HepG2 (cell line): ENCODE results near the gene BIRC7. TPM values are rescaled to one million over a fixed set of nuclear protein-coding genes. Genes with fewer than 3 reads are reported as not detected.

Experiments used
- CSRNP1 ChIP-seq: sonication (generic); formaldehyde crosslinking; IDR thresholded peaks from 2 replicates; pipeline ENCODE4 v1.8.1; 2023; ENCODE audit warnings: mild to moderate bottlenecking, missing genetic modification reagents
- EP300 ChIP-seq, 3 experiments: sonication (generic) in 1 of 3; formaldehyde crosslinking in 1 of 3; IDR thresholded peaks; 2 replicates each; pipeline versions ENCODE4 v1.5.1 to v1.6.1; 2011 to 2020; ENCODE audit warnings: low read depth in 2 of 3, low read length in 2 of 3, borderline replicate concordance in 1 of 3, improper control_type of control experiment in 1 of 3, mild to moderate bottlenecking in 1 of 3, missing genetic modification reagents in 1 of 3, moderate library complexity in 1 of 3
- GRHL1 ChIP-seq: sonication (generic); formaldehyde crosslinking; conservative IDR thresholded peaks from 2 replicates; pipeline ENCODE4 v1.8.0; 2022; ENCODE audit warnings: missing genetic modification reagents
- GTF2F1 ChIP-seq: fragments of 150-350 bp; IDR thresholded peaks from 2 replicates; pipeline ENCODE4 v1.6.1; 2014; ENCODE audit warnings: low read length
- MEIS1 ChIP-seq: sonication (generic); formaldehyde crosslinking; IDR thresholded peaks from 2 replicates; pipeline ENCODE4 v1.9.0; 2021; ENCODE audit warnings: mild to moderate bottlenecking, missing genetic modification reagents, moderate library complexity, borderline replicate concordance
- MXD4 ChIP-seq: IDR thresholded peaks from 2 replicates; pipeline ENCODE4 v1.6.1; 2016; ENCODE audit warnings: mild to moderate bottlenecking, missing biosample characterization, missing genetic modification reagents
- PBX3 ChIP-seq: sonication (generic); formaldehyde crosslinking; IDR thresholded peaks from 2 replicates; pipeline ENCODE4 v1.8.1; 2023; ENCODE audit warnings: missing genetic modification reagents, inconsistent platforms, borderline replicate concordance
- PHF5A ChIP-seq: IDR thresholded peaks from one replicate; pipeline ENCODE4 v1.6.1; 2018; ENCODE audit warnings: low read depth, missing genetic modification reagents; ENCODE audit not compliant: unreplicated experiment
- SMARCC2 ChIP-seq: fragments of 450-650 bp; IDR thresholded peaks from 2 replicates; pipeline ENCODE4 v1.6.1; 2017; ENCODE audit warnings: antibody characterized with exemption, mild to moderate bottlenecking
- SOX6 ChIP-seq, 2 experiments: fragments of 450-650 bp in 1 of 2; sonication (generic) in 1 of 2; formaldehyde crosslinking in 1 of 2; IDR thresholded peaks; 2 replicates each; pipeline versions ENCODE4 v1.4.0 to v1.6.1; 2017 to 2020; ENCODE audit warnings: antibody characterized with exemption in 1 of 2, mild to moderate bottlenecking in 1 of 2, missing genetic modification reagents in 1 of 2
- SP2 ChIP-seq: sonication (generic); formaldehyde crosslinking; IDR thresholded peaks from 2 replicates; pipeline ENCODE4 v1.5.1; 2020; ENCODE audit warnings: mild to moderate bottlenecking, missing genetic modification reagents
- ZNF224 ChIP-seq: sonication (generic); formaldehyde crosslinking; IDR thresholded peaks from 2 replicates; pipeline ENCODE4 v1.5.0; 2020; ENCODE audit warnings: mild to moderate bottlenecking, missing genetic modification reagents
- ZNF280D ChIP-seq: sonication (generic); formaldehyde crosslinking; IDR thresholded peaks from 2 replicates; pipeline ENCODE4 v1.5.1; 2020; ENCODE audit warnings: mild to moderate bottlenecking, missing genetic modification reagents
- ZNF501 ChIP-seq: sonication (generic); formaldehyde crosslinking; IDR thresholded peaks from 2 replicates; pipeline ENCODE4 v1.5.1; 2020; ENCODE audit warnings: mild to moderate bottlenecking, moderate library complexity, missing genetic modification reagents
- ZNF577 ChIP-seq: sonication (generic); formaldehyde crosslinking; IDR thresholded peaks from 2 replicates; pipeline ENCODE4 v1.4.0; 2020; ENCODE audit warnings: mild to moderate bottlenecking, low read depth, missing genetic modification reagents, borderline replicate concordance
- ZNF670 ChIP-seq: sonication (generic); formaldehyde crosslinking; IDR thresholded peaks from 2 replicates; pipeline ENCODE4 v1.8.0; 2022; ENCODE audit warnings: mild to moderate bottlenecking, missing genetic modification reagents, borderline replicate concordance
- ZNF772 ChIP-seq: sonication (generic); formaldehyde crosslinking; IDR thresholded peaks from 2 replicates; pipeline ENCODE4 v1.5.0; 2020; ENCODE audit warnings: mild to moderate bottlenecking, missing genetic modification reagents
- ZNF777 ChIP-seq: sonication (generic); formaldehyde crosslinking; IDR thresholded peaks from 2 replicates; pipeline ENCODE4 v1.4.0; 2020; ENCODE audit warnings: missing genetic modification reagents
- ZSCAN21 ChIP-seq: sonication (generic); formaldehyde crosslinking; IDR thresholded peaks from 2 replicates; pipeline ENCODE4 v1.8.0; 2022; ENCODE audit warnings: mild to moderate bottlenecking, missing genetic modification reagents, moderate library complexity, borderline replicate concordance
- polyA plus RNA-seq, 8 experiments: library from polyadenylated mRNA; depleted of rRNA in 3 of 8; stranded (reverse) in 7 of 8; unstranded in 1 of 8; fragments of >200 nt; fragmentation: Illumina TruSeq in 4 of 8; extraction: Trizol in 4 of 8; gene quantifications; 2 replicates each; pipeline versions ENCODE4 v1.2.1 to v1.2.3, GENCODE V29; 2011 to 2016; ENCODE audit warnings: low read depth in 4 of 8, missing spikeins in 1 of 8, mixed read lengths in 1 of 8; ENCODE audit not compliant: insufficient read depth in 1 of 8
- total RNA-seq, 5 experiments: library from RNA; depleted of rRNA; stranded (reverse); fragments of >200 nt; fragmentation: Illumina TruSeq; extraction: Trizol; gene quantifications; 2 replicates each; pipeline ENCODE4 v1.2.3, GENCODE V29; 2016; ENCODE audit warnings: low read depth in 1 of 5

Gene BIRC7
- total and polyA plus RNA-seq, 2 of the 13 experiments (the other 11 are each of a cell fraction or from before 2014, with no cell fraction given): 0.27 to 5.1 TPM

- TF ChIP-seq ZSCAN21 (CRISPR knock-in tag) (peak; percentile 48; the same call in 1 of the 2 replicates), SP2 (no peak), CSRNP1 (CRISPR knock-in tag) (no peak), PBX3 (CRISPR knock-in tag) (no peak), GTF2F1 (no peak), SMARCC2 (no peak), ZNF577 (0 out of 2 replicates have a peak, but pooled peaks have one; percentile 11), ZNF280D (CRISPR knock-in tag) (no peak), EP300 (IDR thresholded peaks at IDR 0.05; ENCODE audit: low read depth in 2 of 2, low read length in 2 of 2) (no peak), EP300 (CRISPR knock-in tag; IDR thresholded peaks at IDR 0.05; ENCODE audit: borderline replicate concordance) (no peak), ZNF501 (CRISPR knock-in tag) (peak; percentile 78; the same call in 1 of the 2 replicates), ZNF224 (CRISPR knock-in tag) (no peak), MEIS1 (CRISPR knock-in tag) (no peak), ZNF670 (CRISPR knock-in tag) (no peak), ZNF772 (CRISPR knock-in tag) (no peak), SOX6 (IDR thresholded peaks at IDR 0.05) (no peak), SOX6 (CRISPR knock-in tag; IDR thresholded peaks at IDR 0.05) (peak; percentile 50), MXD4 (CRISPR knock-in tag) (no peak), GRHL1 (no peak), PHF5A (no peak), ZNF777 (CRISPR knock-in tag) (no peak)
Measured at GRCh38 chr20:63215101-63216040, 20.3 kb upstream of the BIRC7 start (continued).
